Stimulated activated CD4-positive, alpha-beta T cell treated with anti-CD3 and anti-CD28 coated beads, Interleukin-1b, Interleukin-23, amount 100 ng/mL, for 1 hour (primary cell): Measurements from ENCODE around the gene DCUN1D3.
"Not testable (repeated sequence)": the region's sequence is repeated elsewhere in the genome, so short reads cannot be mapped to it uniquely, and the experiment has no call there.

ENCODE experiments used
- DNase-seq, 2 donors: peaks; one replicate each; pipeline ENCODE4 v3.0.0-alpha.2; 2020; ENCODE audit warnings: low read depth in 2 of 2

DCUN1D3 gene

GRCh38 chr16:20862162-20862960 lies 37.8 kb downstream of the DCUN1D3 start:
- DNase-seq = no peak

GRCh38 chr16:20860995-20861394 lies 39.2 kb downstream of the DCUN1D3 start:
- DNase-seq = not testable (repeated sequence)

- no peak for DNase-seq
These were observed 39.8 kb downstream of the DCUN1D3 start for GRCh38 chr16:20860361-20860760.

- DNase-seq = no peak
These were observed 40.5 kb downstream of the DCUN1D3 start for GRCh38 chr16:20859699-20860098.

GRCh38 chr16:20859229-20859628 lies 40.9 kb downstream of the DCUN1D3 start:
- no peak for DNase-seq

- DNase-seq = no peak
These were observed 42.9 kb downstream of the DCUN1D3 start for GRCh38 chr16:20857281-20857680.

GRCh38 chr16:20854963-20855362 lies 45.2 kb downstream of the DCUN1D3 start:
- DNase-seq = no peak

- no peak for DNase-seq
These were observed 46.1 kb downstream of the DCUN1D3 start for GRCh38 chr16:20853981-20854620.

GRCh38 chr16:20853143-20853542 lies 47.0 kb downstream of the DCUN1D3 start:
- no peak for DNase-seq

GRCh38 chr16:20851601-20852000 lies 48.6 kb downstream of the DCUN1D3 start:
- no peak for DNase-seq

- DNase-seq = no peak
These were observed 49.2 kb downstream of the DCUN1D3 start for GRCh38 chr16:20850981-20851380.

- DNase-seq = peak; percentile 28 to 58
These were observed 50.4 kb downstream of the DCUN1D3 start for GRCh38 chr16:20849589-20850390.

GRCh38 chr16:20847550-20847949 lies 52.6 kb downstream of the DCUN1D3 start:
- no peak for DNase-seq

GRCh38 chr16:20846551-20846950 lies 53.6 kb downstream of the DCUN1D3 start:
- DNase-seq = no peak

GRCh38 chr16:20846030-20846429 lies 54.1 kb downstream of the DCUN1D3 start:
- no peak for DNase-seq

- DNase-seq = no peak
These were observed 55.6 kb downstream of the DCUN1D3 start for GRCh38 chr16:20844588-20844987.

GRCh38 chr16:20844054-20844453 lies 56.1 kb downstream of the DCUN1D3 start:
- no peak for DNase-seq

- DNase-seq = no peak
These were observed 60.7 kb downstream of the DCUN1D3 start for GRCh38 chr16:20839504-20839903.

- no peak for DNase-seq
These were observed 61.9 kb downstream of the DCUN1D3 start for GRCh38 chr16:20838240-20838639.

- no peak for DNase-seq
These were observed 67.1 kb downstream of the DCUN1D3 start for GRCh38 chr16:20833086-20833485.

GRCh38 chr16:20830372-20830771 lies 69.8 kb downstream of the DCUN1D3 start:
- no peak for DNase-seq

GRCh38 chr16:20829536-20829935 lies 70.6 kb downstream of the DCUN1D3 start:
- no peak for DNase-seq
